Left kidney (tissue), 2 donors: Measurements from ENCODE around the gene FBXW10. TPM values are rescaled to one million over a fixed set of nuclear protein-coding genes. Genes with fewer than 3 reads are reported as not detected.
"Not testable (repeated sequence)": the region's sequence is repeated elsewhere in the genome, so short reads cannot be mapped to it uniquely, and the experiment has no call there.

Source experiments
- DNase-seq: peaks from one replicate; pipeline ENCODE4 v3.0.0-alpha.2; 2013
- polyA plus RNA-seq: library from polyadenylated mRNA; unstranded; fragments of 120-200 nt; gene quantifications from one replicate; pipeline ENCODE4 v1.2.1, GENCODE V29; 2013; ENCODE audit not compliant: insufficient read length

The FBXW10 gene
- polyA plus RNA-seq, 1 donor: 1.0 TPM

GRCh38 chr17:18747501-18747900, 3.6 kb downstream of the FBXW10 start:
- not testable (repeated sequence) for DNase-seq

- not testable (repeated sequence) for DNase-seq
Measured at GRCh38 chr17:18750242-18750641, 6.4 kb downstream of the FBXW10 start.

- not testable (repeated sequence) for DNase-seq
Measured at GRCh38 chr17:18753829-18754409, 10.1 kb downstream of the FBXW10 start.

- DNase-seq: not testable (repeated sequence)
Measured at GRCh38 chr17:18755969-18756368, 12.1 kb downstream of the FBXW10 start.

DNA sequence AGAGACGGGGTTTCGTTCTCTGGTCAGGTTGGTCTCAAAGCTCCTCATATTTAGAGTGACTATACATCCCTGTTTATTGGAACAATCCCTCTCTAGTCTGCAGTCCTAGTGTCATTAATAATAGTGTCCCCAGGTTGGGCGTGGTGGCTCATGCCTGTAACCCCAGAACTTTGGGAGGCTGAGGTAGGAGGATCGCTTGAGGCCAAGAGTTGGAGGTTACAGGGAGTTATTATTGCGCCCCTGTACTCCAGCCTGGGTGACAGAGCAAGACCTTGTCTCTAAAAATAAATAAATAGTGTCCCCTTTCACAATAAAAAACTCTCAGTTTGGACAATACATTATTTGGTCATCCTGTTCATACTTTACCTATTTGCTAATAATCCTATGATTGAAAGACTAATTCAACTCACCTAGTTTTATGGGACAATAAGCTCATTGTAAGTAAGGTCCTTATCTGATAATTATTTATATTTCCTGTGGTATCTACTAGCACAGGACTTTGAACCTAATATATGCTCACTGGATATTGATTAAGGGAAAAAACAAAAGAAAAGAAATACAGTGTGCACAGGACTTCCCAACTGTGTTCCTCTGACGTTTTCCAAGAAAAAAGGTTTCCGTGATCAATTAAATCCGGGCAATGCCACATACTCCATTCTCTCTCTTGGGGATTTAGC, 13.7 kb downstream of the FBXW10 start:
- not testable (repeated sequence) for DNase-seq

- DNase-seq: not testable (repeated sequence)
Measured at GRCh38 chr17:18758344-18758743, 14.5 kb downstream of the FBXW10 start.

DNA sequence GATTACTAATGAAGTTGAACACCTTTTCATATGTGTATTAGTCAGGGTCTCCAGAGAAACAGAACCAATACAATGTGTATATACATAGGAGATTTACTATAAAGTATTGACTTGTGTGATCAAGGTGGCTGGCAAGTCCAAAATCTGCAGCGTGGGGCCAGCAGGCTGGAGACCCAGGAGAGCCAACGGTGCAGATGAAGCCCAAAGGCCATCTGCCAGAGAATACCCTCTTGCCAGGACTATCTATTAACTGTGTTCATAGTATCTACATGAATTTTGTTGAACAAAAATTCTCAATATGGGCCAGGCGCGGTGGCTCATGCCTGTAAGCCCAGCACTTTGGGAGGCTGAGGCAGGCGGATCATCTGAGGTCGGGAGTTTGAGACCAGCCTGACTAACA, 16.4 kb downstream of the FBXW10 start:
- DNase-seq: not testable (repeated sequence)

- not testable (repeated sequence) for DNase-seq
Measured at GRCh38 chr17:18770572-18770971, 26.7 kb downstream of the FBXW10 start.

GRCh38 chr17:18771066-18771465, 27.2 kb downstream of the FBXW10 start:
- DNase-seq: not testable (repeated sequence)

GRCh38 chr17:18772471-18772870, 28.6 kb downstream of the FBXW10 start:
- DNase-seq: no peak

DNA sequence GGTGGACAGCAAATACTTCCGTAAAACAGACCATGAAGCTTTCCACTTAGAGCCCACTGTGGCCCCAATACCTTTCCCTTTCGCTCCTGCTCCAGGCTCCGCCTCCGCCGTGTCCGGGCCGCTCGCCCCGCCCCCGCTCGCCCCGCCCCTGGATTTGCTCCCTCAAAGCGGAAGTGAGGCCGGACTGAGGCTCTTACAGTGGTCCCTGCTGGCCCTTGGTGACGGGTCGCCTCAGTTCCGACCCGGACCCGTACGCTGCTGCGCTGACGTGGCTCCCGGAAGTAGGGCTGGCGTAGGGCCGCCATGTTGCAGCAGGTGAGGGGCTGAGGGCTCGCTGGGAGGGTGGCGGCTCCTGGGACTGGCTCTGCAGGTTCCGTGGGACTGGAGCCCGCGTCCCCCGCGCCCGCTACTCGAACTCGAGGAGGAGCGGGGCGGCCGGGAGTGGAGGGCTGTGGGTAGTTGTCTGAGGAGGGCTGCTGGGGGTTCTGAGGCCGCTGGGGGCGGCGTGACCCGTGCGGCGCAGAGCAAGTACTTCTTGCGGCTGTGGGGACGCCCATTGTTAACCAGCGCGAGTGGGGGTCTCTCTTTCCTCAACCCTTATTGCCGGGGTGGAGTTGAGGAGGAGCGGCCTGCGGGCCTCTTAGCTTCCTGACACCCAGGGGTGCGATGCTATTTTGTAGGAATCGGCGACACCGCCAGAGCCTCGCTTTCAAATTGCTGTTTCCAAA, 37.3 kb downstream of the FBXW10 start, which contains the start of gene TVP23B:
TSS of gene TVP23B (plus strand) at position 193 of the 728 bp plus-strand sequence. CDS start at position 304, 111 bp downstream.
- DNase-seq: peak; percentile 91

DNA sequence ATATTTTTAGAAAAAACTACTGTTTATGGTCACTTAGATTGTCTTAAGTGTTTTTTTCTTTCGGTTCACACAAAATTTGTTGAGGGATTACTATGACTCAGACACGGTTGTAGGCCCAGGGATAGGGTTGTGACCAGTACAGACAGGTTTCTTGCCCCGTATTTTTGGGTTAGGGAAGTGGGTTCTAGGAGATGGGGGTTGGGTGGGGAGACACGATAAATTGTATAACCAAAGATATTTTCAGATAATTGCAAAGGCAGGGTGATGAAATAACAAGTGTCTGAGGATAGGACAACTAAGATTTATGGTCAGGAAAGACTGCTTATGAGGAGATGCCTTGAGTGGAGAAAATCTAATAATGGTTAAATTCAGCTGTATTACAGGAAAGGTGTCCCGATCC, 38.0 kb downstream of the FBXW10 start:
- DNase-seq: not testable (repeated sequence)

DNA sequence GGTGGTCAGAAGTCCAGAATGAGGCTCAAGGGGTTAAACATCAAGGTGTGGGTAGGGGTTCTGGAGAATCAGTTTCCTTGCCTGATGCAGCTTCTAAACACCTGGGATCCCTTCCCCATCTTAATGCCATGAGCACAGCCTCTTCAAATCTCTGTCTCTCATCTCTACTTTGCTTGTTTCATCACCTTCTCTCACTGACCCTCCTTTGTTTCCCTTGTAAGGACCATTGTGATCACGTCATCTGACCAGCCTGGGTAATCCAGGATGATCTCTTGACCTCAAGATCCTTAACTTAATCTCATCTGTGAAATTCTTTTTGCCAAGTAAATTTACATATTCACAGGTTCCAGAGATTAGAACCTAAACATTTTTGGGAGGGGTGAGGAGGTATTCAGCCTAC, 42.1 kb downstream of the FBXW10 start:
- DNase-seq: not testable (repeated sequence)

GRCh38 chr17:18786890-18787289, 43.0 kb downstream of the FBXW10 start:
- not testable (repeated sequence) for DNase-seq

- not testable (repeated sequence) for DNase-seq
Measured at GRCh38 chr17:18791402-18791801, 47.5 kb downstream of the FBXW10 start.

DNA sequence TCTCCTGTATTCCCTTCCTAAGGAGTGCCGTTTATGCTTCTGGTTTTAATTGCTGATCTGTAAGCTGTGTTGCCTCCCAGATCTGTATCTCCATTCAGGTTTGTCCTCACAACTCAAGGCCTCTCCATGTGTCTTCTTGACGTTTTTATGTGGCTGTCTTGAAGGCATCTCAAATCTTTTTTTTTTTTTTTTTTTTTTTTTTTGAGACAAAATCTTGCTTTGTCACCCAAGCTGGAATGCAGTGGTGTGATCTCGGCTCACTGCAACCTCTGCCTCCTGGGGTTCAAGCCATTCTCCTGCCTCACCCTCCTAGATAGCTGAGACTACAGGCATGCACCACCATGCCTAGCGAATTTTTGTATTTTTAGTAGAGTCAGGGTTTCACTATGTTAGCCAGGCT, 51.0 kb downstream of the FBXW10 start:
- DNase-seq: not testable (repeated sequence)

- not testable (repeated sequence) for DNase-seq
Measured at GRCh38 chr17:18796887-18797286, 53.0 kb downstream of the FBXW10 start.

DNA sequence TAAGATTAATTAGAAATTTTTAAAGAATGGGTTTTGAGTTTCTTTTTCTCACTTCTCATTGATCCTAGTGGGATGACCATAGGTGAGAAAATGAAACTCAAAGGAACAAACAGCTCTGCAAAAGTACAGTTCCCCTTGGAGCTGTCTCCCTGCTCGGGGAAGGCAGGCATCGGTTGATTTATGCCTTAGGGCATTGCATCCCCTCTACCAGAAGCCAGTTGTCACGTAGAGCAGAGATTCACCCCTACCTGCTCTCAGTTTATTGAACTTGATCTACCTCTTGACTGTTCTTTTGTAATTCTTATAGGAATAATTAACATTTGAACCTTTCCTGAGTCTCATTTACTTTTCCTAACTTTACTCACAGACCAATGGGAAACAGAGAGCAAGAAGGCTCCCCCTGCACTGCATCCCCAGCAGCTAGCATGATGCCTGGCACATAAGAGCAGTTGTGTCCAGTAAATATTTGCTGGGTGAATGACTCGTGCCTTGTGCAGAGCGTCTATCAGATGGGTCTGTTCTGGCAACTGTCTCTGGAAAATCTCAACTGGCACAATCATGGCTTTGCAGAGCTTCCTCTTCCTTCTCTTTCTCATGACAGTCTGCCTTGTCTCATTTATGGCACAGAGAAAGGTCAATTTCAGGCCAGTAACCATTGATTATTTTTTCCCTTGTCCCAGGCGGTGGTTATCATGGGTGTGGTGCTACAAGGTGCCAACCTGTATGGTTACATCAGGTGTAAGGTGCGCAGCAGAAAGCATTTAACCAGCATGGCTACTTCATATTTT, 59.8 kb downstream of the FBXW10 start:
- DNase-seq: not testable (repeated sequence)

DNA sequence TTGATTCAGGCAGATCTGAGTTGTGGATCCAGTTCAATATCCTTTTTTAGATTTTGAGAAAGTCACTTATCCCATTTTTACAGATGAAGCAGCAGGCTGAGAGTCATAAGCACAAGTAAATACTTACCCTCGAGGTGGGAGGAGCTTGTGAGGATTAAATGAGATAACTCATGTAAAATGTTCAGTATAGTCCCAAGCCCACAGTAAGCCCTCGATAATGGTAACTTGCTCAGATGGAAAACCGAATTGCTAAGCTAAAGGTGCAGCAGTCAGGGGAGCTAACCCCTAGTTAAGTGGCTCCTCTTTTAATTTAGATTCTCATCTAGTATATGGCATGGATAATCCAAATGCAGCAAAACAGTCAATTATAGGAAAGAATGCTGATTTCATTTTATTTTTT, 72.1 kb downstream of the FBXW10 start:
- DNase-seq: not testable (repeated sequence)

DNA sequence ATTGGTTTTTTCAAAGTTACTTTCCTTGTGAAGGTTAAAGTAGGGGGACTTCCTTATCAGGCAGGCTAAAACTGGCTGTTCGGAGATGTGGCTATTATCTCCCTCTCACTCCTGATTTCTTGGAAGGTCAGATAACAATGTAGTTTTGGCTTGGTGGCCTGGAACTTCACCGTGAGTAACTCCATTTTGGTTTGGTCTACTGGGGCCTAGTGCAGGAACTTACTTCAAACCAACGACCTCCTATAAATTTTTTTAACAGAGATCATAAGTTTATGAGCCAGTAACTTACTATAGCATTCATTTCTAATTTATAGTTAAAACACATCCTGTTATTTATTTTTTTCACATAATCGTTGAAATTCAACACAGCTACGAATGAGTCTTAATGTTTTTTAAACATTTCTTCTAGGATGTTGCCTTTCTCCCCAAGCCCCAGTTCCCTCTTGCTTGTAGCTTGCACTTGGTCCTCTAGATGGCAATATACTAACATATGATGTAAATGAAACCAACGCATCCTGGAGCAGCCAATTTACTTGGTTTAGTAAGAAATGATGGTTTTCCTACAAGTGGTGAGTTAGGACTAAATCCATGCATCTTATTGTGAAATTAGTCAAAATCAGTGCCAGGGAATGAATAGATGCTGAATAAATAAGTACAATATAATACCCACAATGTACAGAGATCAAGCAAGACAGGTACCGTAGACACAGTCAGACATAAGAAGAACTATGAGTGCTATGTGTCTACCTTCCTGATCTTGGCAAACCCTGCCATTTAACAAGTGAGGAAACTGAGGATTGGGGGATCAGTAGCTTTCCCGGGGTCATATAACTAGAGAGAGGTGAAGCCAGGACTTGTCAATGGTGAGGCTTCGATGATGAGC, 72.9 kb downstream of the FBXW10 start:
- peak; percentile 38 for DNase-seq

DNA sequence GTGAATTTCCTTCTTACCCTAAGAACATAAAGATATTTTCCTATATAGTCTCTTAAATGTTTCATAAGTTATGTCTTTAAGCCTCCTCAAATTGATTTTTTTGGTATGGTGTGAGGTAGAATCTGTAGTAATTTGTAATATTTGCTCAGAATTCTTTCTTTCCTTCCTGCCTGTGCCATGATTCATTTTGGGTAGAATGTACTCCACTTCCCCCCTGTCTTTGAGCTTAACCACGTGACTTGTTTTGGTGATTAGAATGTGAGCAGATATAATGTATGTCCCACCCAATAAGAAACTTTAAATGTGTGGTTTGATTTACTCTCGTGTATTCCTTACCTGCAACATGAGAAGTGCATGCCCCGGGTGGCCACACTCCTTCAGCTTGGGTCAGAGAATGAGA, 77.6 kb downstream of the FBXW10 start:
- DNase-seq: not testable (repeated sequence)
